C4-2B (cell line): Measurements from ENCODE around the gene QKI.

Experiments used
- H3K27ac ChIP-seq: fragments of 450-650 bp; 2 replicates; pipeline ENCODE4 v1.5.1; 2017
- CTCF ChIP-seq: fragments of 450-650 bp; conservative IDR thresholded peaks from 2 replicates; pipeline ENCODE4 v1.5.1; 2017; ENCODE audit warnings: mild to moderate bottlenecking
- ZFX ChIP-seq: fragments of 450-650 bp; IDR thresholded peaks from 2 replicates; pipeline ENCODE4 v1.6.1; 2017

The QKI gene

GRCh38 chr6:163504984-163505640 is 90.6 kb downstream of the QKI start:
- no peak for TF ChIP-seq CTCF
- TF ChIP-seq ZFX, result no peak
- no peak overlapping the region for H3K27ac ChIP-seq

- no peak for TF ChIP-seq CTCF
- TF ChIP-seq ZFX, result no peak
Observed at GRCh38 chr6:163507965-163508364, 93.4 kb downstream of the QKI start.

GRCh38 chr6:163513003-163513402 is 98.5 kb downstream of the QKI start:
- no peak overlapping the region for H3K27ac ChIP-seq
- TF ChIP-seq CTCF, result no peak
- TF ChIP-seq ZFX, result no peak

More at GRCh38 chr6:163507965-163508364, 93.4 kb downstream of the QKI start:
- H3K27ac ChIP-seq, result no peak overlapping the region

GRCh38 chr6:163513570-163514166 is 99.2 kb downstream of the QKI start:
- H3K27ac ChIP-seq, result no peak overlapping the region; the same call in 1 of the 2 replicates

GRCh38 chr6:163516908-163517307 is 102.4 kb downstream of the QKI start:
- no peak overlapping the region for H3K27ac ChIP-seq
- no peak for TF ChIP-seq ZFX
- no peak for TF ChIP-seq CTCF

More at GRCh38 chr6:163513570-163514166, 99.2 kb downstream of the QKI start:
- TF ChIP-seq ZFX (no peak), CTCF (no peak)

GRCh38 chr6:163520956-163521355 is 106.4 kb downstream of the QKI start:
- H3K27ac ChIP-seq, result no peak overlapping the region
- TF ChIP-seq ZFX (no peak), CTCF (no peak)

- H3K27ac ChIP-seq, result no peak overlapping the region
- no peak for TF ChIP-seq CTCF
- TF ChIP-seq ZFX, result no peak
Observed at GRCh38 chr6:163522033-163522432, 107.5 kb downstream of the QKI start.
